Measurements from ENCODE around the gene IGDCC3. TPM values are rescaled to one million over a fixed set of nuclear protein-coding genes. Genes with fewer than 3 reads are reported as not detected.

The IGDCC3 gene
- total and polyA plus RNA-seq, 2 donors (not counting 3 experiments of a cell fraction or from before 2014, with no cell fraction given) = 0.03 TPM; not detected in 1

GRCh38 chr15:65411465-65412071 lies 33.8 kb upstream of the IGDCC3 start:
- no peak overlapping the region for H3K4me3 ChIP-seq (replicated peaks in 1 of 3; ENCODE audit: insufficient read depth in 1 of 3, low read depth in 1 of 3, low read length in 3 of 3)
- BruUV-seq (replicated peaks) = no TSS peak
- CTCF ChIA-PET = interaction anchor here (2.1 to 3.1 kb wide), 2 partner anchors 10 to 11 kb away, joined by 7 to 18 read pairs; no protein-coding TSS in a partner anchor
- intact Hi-C loops (cut with micrococcal nuclease) (no loop called here), dilution Hi-C loops (cut with MboI; ENCODE audit: extremely low pct_ligation_motif_present, low sequenced_read_pairs) (no loop called here)
- no peaks in the 10 kb centered on the region for H3K36me3 ChIP-seq (ENCODE audit: control insufficient read depth in 2 of 2, extremely low read depth in 1 of 2, insufficient read depth in 2 of 2, low read length in 2 of 2)
- no peak overlapping the region for H3K27ac ChIP-seq (ENCODE audit: insufficient read depth, low read depth, low read length)
- POLR2A ChIA-PET = no interaction called here
- H3K9me1 ChIP-seq (replicated peaks; ENCODE audit: control insufficient read depth, extremely low read depth, insufficient read depth, low read length) = no peaks in the 10 kb centered on the region
- DNase-seq (ENCODE audit: low read depth, low spot score) = no peak
- H3K79me2 ChIP-seq (ENCODE audit: control insufficient read depth, insufficient read depth, low read length) = no peaks in the 10 kb centered on the region
- no peak for FAIRE-seq
- H3K4me2 ChIP-seq (ENCODE audit: insufficient read depth, low read length) = no peak overlapping the region
- no peak for TF ChIP-seq GATA2 (IDR thresholded peaks at IDR 0.05; ENCODE audit: insufficient read depth, insufficient read length, low read depth, low read length)
- TF ChIP-seq EZH2 (IDR thresholded peaks at IDR 0.05; ENCODE audit: borderline replicate concordance, low read depth, low read length, severe bottlenecking) = no peak
- no peak for TF ChIP-seq CTCF (IDR thresholded peaks at IDR 0.05; ENCODE audit: extremely low read depth in 1 of 2, insufficient read depth in 1 of 2, low read depth in 1 of 2, low read length in 2 of 2)
- no peak for TF ChIP-seq POLR2AphosphoS5 (IDR thresholded peaks at IDR 0.05; ENCODE audit: insufficient read depth, low read depth, low read length)
- no peak for TF ChIP-seq FOS (IDR thresholded peaks at IDR 0.05; ENCODE audit: borderline replicate concordance, insufficient read depth, low read length)
- no peak for TF ChIP-seq MYC (IDR thresholded peaks at IDR 0.05; ENCODE audit: low read depth, low read length)
- no peak for TF ChIP-seq POLR2A (IDR thresholded peaks at IDR 0.05; ENCODE audit: low read depth, low read length)
- no peak for TF ChIP-seq JUN (IDR thresholded peaks at IDR 0.05; ENCODE audit: borderline replicate concordance, insufficient read depth, insufficient read length, low read depth)
- TF ChIP-seq MAX (IDR thresholded peaks at IDR 0.05; ENCODE audit: insufficient read depth, insufficient read length) = no peak
- H3K9ac ChIP-seq (replicated peaks; ENCODE audit: extremely low read depth, insufficient read depth, low read length) = no peak overlapping the region
- no peaks in the 10 kb centered on the region for H3K9me3 ChIP-seq (replicated peaks; ENCODE audit: control insufficient read depth, insufficient read depth, low read length)
- no peak overlapping the region for H2AFZ ChIP-seq (ENCODE audit: low read depth, low read length)
- no peaks in the 10 kb centered on the region for H4K20me1 ChIP-seq (replicated peaks; ENCODE audit: control insufficient read depth, extremely low read depth, insufficient read depth, low read length)
- H3K4me1 ChIP-seq (ENCODE audit: control insufficient read depth, extremely low read depth, insufficient read depth, low read length) = no peaks in the 10 kb centered on the region
- H3K27me3 ChIP-seq (ENCODE audit: control insufficient read depth in 2 of 2, insufficient read depth in 2 of 2, low read length in 2 of 2) = peaks cover 10 to 21% of the 10 kb centered on the region in 2 experiments
